ENCODE results near the gene KCNK3.

Gene KCNK3

GRCh38 chr2:26712486-26713465 lies 20.3 kb downstream of the KCNK3 start:
- Histone ChIP-seq H3K4me1 (ENCODE audit: control extremely low read depth in 1 of 4, control insufficient read depth in 4 of 4, insufficient read depth in 4 of 4, low read length in 3 of 4) (no peaks in the 10 kb centered on the region), H3K27me3 (replicated peaks in 2 of 5; ENCODE audit: control insufficient read depth in 4 of 5, insufficient read depth in 5 of 5, low read length in 4 of 5) (peaks cover 0 to 2% (median 0%) of the 10 kb centered on the region in 5 experiments), H3K36me3 (ENCODE audit: control insufficient read depth in 4 of 4, insufficient read depth in 4 of 4, low read length in 3 of 4) (no peaks in the 10 kb centered on the region), H3K4me3 (ENCODE audit: control insufficient read depth in 1 of 7, extremely low read depth in 1 of 7, insufficient read depth in 4 of 7, low read depth in 2 of 7, low read length in 6 of 7) (no peak overlapping the region), H3K27ac (ENCODE audit: insufficient read depth in 1 of 2, low read depth in 1 of 2, low read length in 2 of 2, poor library complexity in 1 of 2, severe bottlenecking in 2 of 2) (no peak overlapping the region), H3K9me3 (ENCODE audit: control extremely low read depth in 1 of 5, control insufficient read depth in 4 of 5, insufficient read depth in 2 of 5, low read depth in 1 of 5, low read length in 4 of 5) (no peaks in the 10 kb centered on the region)
- 97% methylated on average over 7 of the region's 11 CpGs for WGBS (ENCODE audit: insufficient coverage)
- ChIA-PET POLR2A (no interaction called here), CTCF (no interaction called here)
- no peak for DNase-seq

DNA sequence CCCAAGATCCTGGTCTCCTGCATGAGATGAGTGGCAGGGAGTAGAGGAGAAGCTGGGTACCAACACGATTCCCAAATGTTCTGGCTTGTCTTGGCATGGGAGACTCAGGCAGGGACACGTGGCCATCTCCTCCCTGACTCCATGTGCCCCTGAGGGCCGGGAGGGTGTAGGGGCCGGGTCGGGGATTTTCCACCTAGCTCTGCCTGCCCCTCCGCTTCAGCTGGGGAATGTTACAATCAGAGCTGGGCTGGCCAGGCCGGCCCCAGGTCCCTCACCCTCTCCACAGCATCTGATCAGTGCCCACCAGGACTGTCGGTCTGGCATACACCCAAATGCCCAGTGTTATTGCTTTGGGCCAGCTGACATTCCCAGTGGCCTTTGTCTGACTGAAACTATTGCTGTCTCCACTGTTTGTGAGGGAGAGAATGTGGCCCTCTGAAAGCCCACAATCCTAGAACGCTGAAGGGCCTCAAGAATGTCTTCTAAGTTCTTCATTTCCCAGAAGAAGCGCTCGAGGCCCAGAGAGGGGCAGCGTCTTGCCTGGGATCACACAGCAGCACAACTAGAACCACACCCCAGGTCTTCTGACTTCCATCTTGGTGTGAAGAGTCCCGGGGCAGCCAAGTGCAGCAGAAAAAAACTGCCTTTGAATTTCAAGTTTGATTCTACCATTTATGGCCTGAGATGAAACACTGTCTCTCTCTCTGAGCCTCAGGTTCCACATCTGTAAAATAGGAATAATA lies 23.2 kb downstream of the KCNK3 start:
- CTCF ChIA-PET, result interaction anchor here (1.1 to 1.7 kb wide), 3 partner anchors 9 to 28 kb away, joined by 3 to 6 read pairs (median 3); no protein-coding TSS in a partner anchor
- 95% methylated on average over 12 of the region's 13 CpGs for whole genome bisulfite sequencing (ENCODE audit: insufficient coverage)
- Histone ChIP-seq H3K36me3 (ENCODE audit: control insufficient read depth in 4 of 4, insufficient read depth in 4 of 4, low read length in 3 of 4) (no peaks in the 10 kb centered on the region), H3K9me3 (ENCODE audit: control extremely low read depth in 1 of 5, control insufficient read depth in 4 of 5, insufficient read depth in 2 of 5, low read depth in 1 of 5, low read length in 4 of 5) (no peaks in the 10 kb centered on the region), H3K27ac (ENCODE audit: insufficient read depth in 1 of 2, low read depth in 1 of 2, low read length in 2 of 2, poor library complexity in 1 of 2, severe bottlenecking in 2 of 2) (no peak overlapping the region), H3K4me1 (ENCODE audit: control extremely low read depth in 1 of 4, control insufficient read depth in 4 of 4, insufficient read depth in 4 of 4, low read length in 3 of 4) (no peaks in the 10 kb centered on the region), H3K27me3 (replicated peaks in 2 of 5; ENCODE audit: control insufficient read depth in 4 of 5, insufficient read depth in 5 of 5, low read length in 4 of 5) (peaks cover 0 to 2% (median 0%) of the 10 kb centered on the region in 5 experiments), H3K4me3 (ENCODE audit: control insufficient read depth in 1 of 7, extremely low read depth in 1 of 7, insufficient read depth in 4 of 7, low read depth in 2 of 7, low read length in 6 of 7) (no peak overlapping the region)
- DNase-seq, result no peak
- POLR2A ChIA-PET, result no interaction called here

DNA sequence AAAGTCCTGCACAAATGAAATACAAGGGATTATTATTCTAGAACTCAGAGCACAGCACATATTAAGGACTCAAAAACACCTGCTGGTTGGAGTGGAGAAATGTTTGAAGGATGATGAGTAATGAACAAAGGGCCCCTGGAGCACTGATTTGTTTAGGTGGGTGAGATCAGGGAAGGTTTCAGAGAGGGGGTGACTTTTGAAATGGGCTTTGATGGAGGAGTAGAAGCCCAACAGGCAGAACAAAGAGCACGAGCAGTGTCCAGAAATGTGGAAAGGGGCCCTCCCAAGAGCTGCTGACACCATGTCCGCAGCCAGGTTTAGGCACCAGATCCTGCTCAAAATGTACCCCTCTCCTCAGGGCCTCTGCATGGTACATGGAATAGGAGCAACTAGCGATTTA lies 23.8 kb downstream of the KCNK3 start:
- H3K9me3 ChIP-seq (ENCODE audit: control extremely low read depth in 1 of 5, control insufficient read depth in 4 of 5, insufficient read depth in 2 of 5, low read depth in 1 of 5, low read length in 4 of 5), result no peaks in the 10 kb centered on the region
- WGBS (ENCODE audit: insufficient coverage), result 93% methylated on average over 3 of the region's 3 CpGs
- no peaks in the 10 kb centered on the region for H3K36me3 ChIP-seq (ENCODE audit: control insufficient read depth in 4 of 4, insufficient read depth in 4 of 4, low read length in 3 of 4)
- no peaks in the 10 kb centered on the region for H3K4me1 ChIP-seq (ENCODE audit: control extremely low read depth in 1 of 4, control insufficient read depth in 4 of 4, insufficient read depth in 4 of 4, low read length in 3 of 4)
- no peak for DNase-seq
- CTCF ChIA-PET, result interaction anchor here (1.7 kb wide), 1 partner anchor 27 kb away, joined by 6 read pairs; no protein-coding TSS in a partner anchor
- H3K27me3 ChIP-seq (replicated peaks in 2 of 5; ENCODE audit: control insufficient read depth in 4 of 5, insufficient read depth in 5 of 5, low read length in 4 of 5), result peaks cover 0 to 2% (median 0%) of the 10 kb centered on the region in 5 experiments
- no peak overlapping the region for H3K4me3 ChIP-seq (ENCODE audit: control insufficient read depth in 1 of 7, extremely low read depth in 1 of 7, insufficient read depth in 4 of 7, low read depth in 2 of 7, low read length in 6 of 7)
- POLR2A ChIA-PET, result no interaction called here
- H3K27ac ChIP-seq (ENCODE audit: insufficient read depth in 1 of 2, low read depth in 1 of 2, low read length in 2 of 2, poor library complexity in 1 of 2, severe bottlenecking in 2 of 2), result no peak overlapping the region

- H3K9me3 ChIP-seq (ENCODE audit: control extremely low read depth in 1 of 5, control insufficient read depth in 4 of 5, insufficient read depth in 2 of 5, low read depth in 1 of 5, low read length in 4 of 5), result no peaks in the 10 kb centered on the region
- 100% methylated on average over 2 of the region's 2 CpGs for WGBS (ENCODE audit: insufficient coverage)
- no peak overlapping the region for H3K27ac ChIP-seq (ENCODE audit: insufficient read depth in 1 of 2, low read depth in 1 of 2, low read length in 2 of 2, poor library complexity in 1 of 2, severe bottlenecking in 2 of 2)
- POLR2A ChIA-PET, result no interaction called here
- H3K4me3 ChIP-seq (ENCODE audit: control insufficient read depth in 1 of 7, extremely low read depth in 1 of 7, insufficient read depth in 4 of 7, low read depth in 2 of 7, low read length in 6 of 7), result no peak overlapping the region
- H3K36me3 ChIP-seq (ENCODE audit: control insufficient read depth in 4 of 4, insufficient read depth in 4 of 4, low read length in 3 of 4), result no peaks in the 10 kb centered on the region
- H3K27me3 ChIP-seq (replicated peaks in 2 of 5; ENCODE audit: control insufficient read depth in 4 of 5, insufficient read depth in 5 of 5, low read length in 4 of 5), result peaks cover 0 to 2% (median 0%) of the 10 kb centered on the region in 5 experiments
- CTCF ChIA-PET, result interaction anchor here (1.7 kb wide), 1 partner anchor 27 kb away, joined by 6 read pairs; no protein-coding TSS in a partner anchor
- DNase-seq, result no peak
- H3K4me1 ChIP-seq (ENCODE audit: control extremely low read depth in 1 of 4, control insufficient read depth in 4 of 4, insufficient read depth in 4 of 4, low read length in 3 of 4), result no peaks in the 10 kb centered on the region
These were observed 24.2 kb downstream of the KCNK3 start for GRCh38 chr2:26716769-26717168.

- H3K36me3 ChIP-seq (ENCODE audit: control insufficient read depth in 4 of 4, insufficient read depth in 4 of 4, low read length in 3 of 4), result no peaks in the 10 kb centered on the region
- 78% methylated on average over 3 of the region's 5 CpGs for WGBS (ENCODE audit: insufficient coverage)
- H3K9me3 ChIP-seq (ENCODE audit: control extremely low read depth in 1 of 5, control insufficient read depth in 4 of 5, insufficient read depth in 2 of 5, low read depth in 1 of 5, low read length in 4 of 5), result no peaks in the 10 kb centered on the region
- no peak for DNase-seq
- no peak overlapping the region for H3K4me3 ChIP-seq (ENCODE audit: control insufficient read depth in 1 of 7, extremely low read depth in 1 of 7, insufficient read depth in 4 of 7, low read depth in 2 of 7, low read length in 6 of 7)
- H3K4me1 ChIP-seq (ENCODE audit: control extremely low read depth in 1 of 4, control insufficient read depth in 4 of 4, insufficient read depth in 4 of 4, low read length in 3 of 4), result no peaks in the 10 kb centered on the region
- ChIA-PET CTCF (interaction anchor here (1.0 kb wide), 1 partner anchor 16 kb away, joined by 4 read pairs; no protein-coding TSS in a partner anchor), POLR2A (no interaction called here)
- H3K27ac ChIP-seq (ENCODE audit: insufficient read depth in 1 of 2, low read depth in 1 of 2, low read length in 2 of 2, poor library complexity in 1 of 2, severe bottlenecking in 2 of 2), result no peak overlapping the region
- H3K27me3 ChIP-seq (replicated peaks in 2 of 5; ENCODE audit: control insufficient read depth in 4 of 5, insufficient read depth in 5 of 5, low read length in 4 of 5), result no peaks in the 10 kb centered on the region
These were observed 24.8 kb downstream of the KCNK3 start for GRCh38 chr2:26717362-26717761.

GRCh38 chr2:26718949-26719686 lies 26.6 kb downstream of the KCNK3 start:
- WGBS (ENCODE audit: insufficient coverage), result 78% methylated on average over 4 of the region's 6 CpGs
- POLR2A ChIA-PET, result no interaction called here
- CTCF ChIA-PET, result interaction anchor here (1.0 kb wide), 1 partner anchor 11 kb away, joined by 3 read pairs; no protein-coding TSS in a partner anchor

More at GRCh38 chr2:26718949-26719686, 26.6 kb downstream of the KCNK3 start:
- Histone ChIP-seq H3K4me1 (ENCODE audit: control extremely low read depth in 1 of 4, control insufficient read depth in 4 of 4, insufficient read depth in 4 of 4, low read length in 3 of 4) (no peaks in the 10 kb centered on the region), H3K27me3 (replicated peaks in 2 of 5; ENCODE audit: control insufficient read depth in 4 of 5, insufficient read depth in 5 of 5, low read length in 4 of 5) (peaks cover 0 to 2% (median 0%) of the 10 kb centered on the region in 5 experiments), H3K9me3 (ENCODE audit: control extremely low read depth in 1 of 5, control insufficient read depth in 4 of 5, insufficient read depth in 2 of 5, low read depth in 1 of 5, low read length in 4 of 5) (no peaks in the 10 kb centered on the region), H3K4me3 (ENCODE audit: control insufficient read depth in 1 of 7, extremely low read depth in 1 of 7, insufficient read depth in 4 of 7, low read depth in 2 of 7, low read length in 6 of 7) (no peak overlapping the region), H3K36me3 (ENCODE audit: control insufficient read depth in 4 of 4, insufficient read depth in 4 of 4, low read length in 3 of 4) (no peaks in the 10 kb centered on the region), H3K27ac (ENCODE audit: insufficient read depth in 1 of 2, low read depth in 1 of 2, low read length in 2 of 2, poor library complexity in 1 of 2, severe bottlenecking in 2 of 2) (no peak overlapping the region)
- DNase-seq, result no peak

All from common myeloid progenitor, CD34-positive (primary cell).